AG04450 (cell line): ENCODE results near the gene TNFAIP2. TPM values are rescaled to one million over a fixed set of nuclear protein-coding genes. Genes with fewer than 3 reads are reported as not detected.

Experiments used
- CTCF ChIA-PET: fragments of 300-600, 350-600 bp; formaldehyde crosslinking; extraction: SDS; loops from one replicate; lab custom pipeline; 2022; ENCODE audit warnings: antibody characterized with exemption, inconsistent platforms; lab: Charles Lee
- POLR2A ChIA-PET: fragments of 350-600 bp; formaldehyde crosslinking; extraction: SDS; loops from one replicate; lab custom pipeline; 2021; ENCODE audit warnings: antibody characterized with exemption, inconsistent platforms; lab: Yijun Ruan, JAX
- DNase-seq: peaks from one replicate; pipeline ENCODE4 v3.0.0-alpha.2; 2011; ENCODE audit warnings: low read depth, low spot score
- H3K27ac ChIP-seq: one replicate; pipeline ENCODE4 v1.5.1; 2012; ENCODE audit warnings: low read depth, low read length, control low read depth
- H3K27me3 ChIP-seq: one replicate; pipeline ENCODE4 v1.6.0; 2012; ENCODE audit warnings: low read length; ENCODE audit not compliant: control insufficient read depth, insufficient read depth
- H3K4me3 ChIP-seq: 2 replicates; pipeline ENCODE4 v1.5.1; 2011; ENCODE audit warnings: mild to moderate bottlenecking, low read depth, low read length, control low read depth
- H3K9me3 ChIP-seq: 2 replicates; pipeline ENCODE4 v1.5.1; 2012; ENCODE audit warnings: low read length; ENCODE audit not compliant: control insufficient read depth, insufficient read depth
- CTCF ChIP-seq: IDR thresholded peaks from 2 replicates; pipeline ENCODE4 v1.5.1; 2011; ENCODE audit warnings: low read depth, low read length, control low read depth, inconsistent platforms
- polyA minus RNA-seq: library from RNA; depleted of rRNA, polyadenylated mRNA; stranded (reverse); fragments of >200 nt; gene quantifications from 2 replicates; pipeline ENCODE4 v1.2.3, GENCODE V29; 2011; rRNA and poly(A)+ RNA removed
- polyA plus RNA-seq: library from polyadenylated mRNA; depleted of rRNA; stranded (reverse); fragments of >200 nt; gene quantifications from 2 replicates; pipeline ENCODE4 v1.2.3, GENCODE V29; 2011; rRNA removed

TNFAIP2 gene
- polyA plus RNA-seq (15.3 and 20.2 TPM in 2 replicates), polyA minus RNA-seq (14.6 and 24.9 TPM in 2 replicates)

- Histone ChIP-seq H3K9me3 (no peaks in the 10 kb centered on the region; the same call in 1 of the 2 replicates), H3K27ac (peak within 1 kb of the TSS; percentile 11), H3K4me3 (peak within 1 kb of the TSS; percentile 45), H3K27me3 (peaks cover 14% of the 10 kb centered on the region)
- CTCF ChIA-PET, result interaction anchor here (1.5 kb wide), 1 partner anchor 17 kb away, joined by 3 read pairs; no protein-coding TSS in a partner anchor
- POLR2A ChIA-PET, result no interaction called here
- TF ChIP-seq CTCF, result no peak
- no peak for DNase-seq
Observed at GRCh38 chr14:103122947-103123633, at the start of gene TNFAIP2. TNFAIP2 (plus strand) TSS chr14:103123461; CDS start chr14:103126458, 2,997 bp downstream.

GRCh38 chr14:103073876-103074728, 49.2 kb upstream of the TNFAIP2 start:
- DNase-seq, result no peak
- no peak overlapping the region for H3K4me3 ChIP-seq
- no peaks in the 10 kb centered on the region; the same call in 1 of the 2 replicates for H3K9me3 ChIP-seq
- H3K27ac ChIP-seq, result no peak overlapping the region
- POLR2A ChIA-PET, result no interaction called here
- TF ChIP-seq CTCF, result no peak
- peaks cover 4% of the 10 kb centered on the region for H3K27me3 ChIP-seq
- CTCF ChIA-PET, result interaction anchor here (0.6 to 5.0 kb wide), 14 partner anchors 15 to 249 kb away, joined by 3 to 63 read pairs (median 4); partner anchors contain the start of gene CDC42BPB

- DNase-seq, result no peak
- Histone ChIP-seq H3K4me3 (no peak overlapping the region), H3K9me3 (no peaks in the 10 kb centered on the region; the same call in 1 of the 2 replicates), H3K27me3 (peaks cover 7% of the 10 kb centered on the region), H3K27ac (no peak overlapping the region)
- TF ChIP-seq CTCF, result no peak
- CTCF ChIA-PET, result interaction anchor here (0.6 to 5.0 kb wide), 16 partner anchors 16 to 259 kb away, joined by 3 to 63 read pairs (median 4); partner anchors contain the start of genes CDC42BPB and EIF5
- POLR2A ChIA-PET, result interaction anchor here (0.6 kb wide), 1 partner anchor 186 kb away, joined by 3 read pairs; no protein-coding TSS in a partner anchor
Observed at GRCh38 chr14:103074729-103075367, 48.4 kb upstream of the TNFAIP2 start.

- Histone ChIP-seq H3K4me3 (no peak overlapping the region), H3K9me3 (no peaks in the 10 kb centered on the region; the same call in 1 of the 2 replicates), H3K27me3 (peaks cover 11% of the 10 kb centered on the region), H3K27ac (no peak overlapping the region)
- peak; percentile 84 for TF ChIP-seq CTCF
- ChIA-PET POLR2A (interaction anchor here (0.7 kb wide), 1 partner anchor 214 kb away, joined by 10 read pairs; no protein-coding TSS in a partner anchor), CTCF (interaction anchor here (0.6 to 5.0 kb wide), 6 partner anchors 26 to 438 kb away, joined by 3 to 63 read pairs (median 5); no protein-coding TSS in a partner anchor)
- DNase-seq, result peak; percentile 48
Observed at GRCh38 chr14:103078420-103078749, 44.9 kb upstream of the TNFAIP2 start.
